Right ventricle myocardium superior (tissue), 1 donor: Measurements from ENCODE around the gene DDI1. TPM values are rescaled to one million over a fixed set of nuclear protein-coding genes. Genes with fewer than 3 reads are reported as not detected.

Experiments used
- ATAC-seq: fragments of 200-7000 bp; cut with Tn5 transposase; one replicate; pipeline ENCODE4 v1.9.1; 2020; ENCODE audit warnings: mild to moderate bottlenecking; ENCODE audit not compliant: poor library complexity
- DNase-seq: peaks from one replicate; pipeline ENCODE4 v3.0.0-alpha.2; 2020
- intact Hi-C: fragments of 100-400 bp; cut with DNase I; formaldehyde crosslinking; loops from one replicate; pipeline ENCODE4 v1.11.2; 2022
- long read RNA-seq: library from polyadenylated mRNA; unstranded; transcript quantifications from one replicate; pipeline ENCODE4 v2.0.0, GENCODE V29; 2021
- total RNA-seq: library from RNA; stranded (reverse); fragmentation: NEBNext Ultra II Directional; extraction: Animal tissue kit (Norgen Biotek cat#: 25700); gene quantifications from one replicate; pipeline ENCODE4 v1.2.1, GENCODE V29; 2021
- donor health status: DM: no; HTN: yes; CAD: no; lungs with severe emphysema.

DDI1 gene
- not detected for total RNA-seq
- long read RNA-seq = 0 reads

DNA sequence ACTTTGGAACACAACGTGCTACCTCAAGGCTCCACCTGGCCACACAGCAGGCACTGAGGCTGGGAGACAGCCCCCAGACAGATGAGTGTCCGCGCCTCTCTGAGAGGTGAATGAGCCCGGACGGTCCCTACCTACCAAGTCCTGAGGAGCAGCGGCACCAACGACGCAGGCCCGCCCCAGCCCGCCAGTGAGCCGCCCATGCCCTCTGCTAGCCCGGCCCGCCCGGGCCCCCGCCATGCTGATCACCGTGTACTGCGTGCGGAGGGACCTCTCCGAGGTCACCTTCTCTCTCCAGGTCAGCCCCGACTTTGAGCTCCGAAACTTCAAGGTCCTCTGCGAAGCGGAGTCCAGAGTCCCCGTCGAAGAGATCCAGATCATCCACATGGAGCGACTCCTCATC lies at the start of gene DDI1:
DDI1 (plus strand) TSS at position 53 of the 400 bp plus-strand sequence; CDS start at position 236, 183 bp downstream.
- intact Hi-C loops = no loop called here
- no peak for DNase-seq
- ATAC-seq = no peak

DNA sequence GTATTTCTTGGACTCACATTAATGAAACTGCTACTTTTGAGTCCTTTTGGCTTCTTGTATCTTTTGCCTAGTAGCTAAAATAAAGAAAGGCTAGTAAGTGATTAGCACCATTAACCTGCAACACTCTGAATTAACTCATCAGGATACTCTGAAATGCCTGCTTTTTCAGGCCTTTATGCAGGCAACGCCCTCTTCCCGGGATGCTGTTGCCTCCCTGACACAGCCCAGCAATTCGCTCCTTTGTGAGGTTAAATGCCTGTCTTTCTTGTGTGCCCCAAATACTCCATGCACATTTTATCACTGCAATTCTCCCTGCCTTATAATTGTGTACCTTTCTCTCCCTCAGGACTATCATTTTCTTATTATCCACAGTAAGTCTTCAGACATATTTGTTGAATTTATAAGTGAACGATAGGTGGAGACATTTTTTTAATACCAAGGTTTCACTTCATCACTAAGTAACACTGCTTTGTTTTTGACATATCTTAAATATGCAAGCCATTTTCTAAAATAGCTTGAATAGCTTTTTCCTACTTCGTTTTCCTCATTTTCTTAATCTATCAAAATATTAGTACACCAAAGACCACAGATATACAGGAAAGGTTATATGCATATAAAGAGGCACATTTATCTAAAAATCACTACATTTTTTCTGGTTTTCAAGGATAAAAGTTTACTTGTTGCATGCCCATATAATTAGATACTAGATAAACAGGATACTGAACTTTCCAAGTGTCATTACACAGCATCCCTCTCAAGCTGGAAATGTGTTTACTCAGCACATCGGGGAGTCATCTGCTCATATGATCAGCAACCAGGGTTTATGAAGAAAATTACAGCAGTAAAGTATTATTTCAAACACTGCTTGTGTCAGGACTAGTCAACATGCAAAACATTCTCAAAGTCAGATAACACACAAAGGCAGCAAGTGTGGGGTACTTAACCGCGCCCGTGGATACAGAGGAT lies 48.5 kb upstream of the DDI1 start:
- DNase-seq (no peak), ATAC-seq (no peak)
- intact Hi-C loops = no loop called here

- intact Hi-C loops = no loop called here
- no peak for ATAC-seq
These were observed 47.9 kb upstream of the DDI1 start for GRCh38 chr11:103988595-103988969.

GRCh38 chr11:103993507-103993906 lies 42.9 kb upstream of the DDI1 start:
- no peak for ATAC-seq
- intact Hi-C loops = no loop called here
- DNase-seq = no peak

More at GRCh38 chr11:103988595-103988969, 47.9 kb upstream of the DDI1 start:
- no peak for DNase-seq

GRCh38 chr11:103994094-103994493 lies 42.3 kb upstream of the DDI1 start:
- ATAC-seq (no peak), DNase-seq (no peak)
- intact Hi-C loops = no loop called here

- DNase-seq (no peak), ATAC-seq (no peak)
- intact Hi-C loops = no loop called here
These were observed 41.9 kb upstream of the DDI1 start for GRCh38 chr11:103994518-103994917.

- DNase-seq (no peak), ATAC-seq (no peak)
- intact Hi-C loops = no loop called here
These were observed 40.5 kb upstream of the DDI1 start for GRCh38 chr11:103995896-103996295.

GRCh38 chr11:103997082-103997481 lies 39.4 kb upstream of the DDI1 start:
- intact Hi-C loops = no loop called here
- no peak for DNase-seq
- ATAC-seq = no peak

- intact Hi-C loops = no loop called here
- DNase-seq = no peak
- ATAC-seq = no peak
These were observed 37.5 kb upstream of the DDI1 start for GRCh38 chr11:103998826-103999508.

- no peak for DNase-seq
- no peak for ATAC-seq
These were observed 35.6 kb upstream of the DDI1 start for GRCh38 chr11:104000798-104001197.

GRCh38 chr11:104001561-104002056 lies 34.8 kb upstream of the DDI1 start:
- intact Hi-C loops = no loop called here
- no peak for ATAC-seq

More at GRCh38 chr11:104000798-104001197, 35.6 kb upstream of the DDI1 start:
- intact Hi-C loops = no loop called here

DNA sequence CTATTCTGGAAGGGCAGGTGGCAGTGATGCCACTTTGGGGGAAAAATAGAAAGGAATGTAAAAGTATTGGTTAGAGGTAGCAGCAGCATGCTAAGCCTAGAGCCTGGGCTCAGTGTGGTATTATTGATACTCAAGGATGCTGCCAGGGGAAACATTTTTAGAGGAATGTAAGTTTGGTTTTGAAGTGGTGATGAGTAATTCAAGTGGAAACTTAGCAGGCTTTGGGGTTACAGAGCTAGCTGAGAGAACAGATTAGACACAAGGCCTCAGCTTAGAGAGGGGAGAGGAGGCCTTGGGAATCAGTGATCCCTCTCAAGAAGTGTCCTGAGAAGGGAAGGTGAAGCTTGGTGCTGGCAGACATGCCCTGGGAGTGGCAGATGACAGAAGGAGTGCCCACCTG lies 32.9 kb upstream of the DDI1 start:
- DNase-seq (no peak), ATAC-seq (no peak)
- intact Hi-C loops = no loop called here

More at GRCh38 chr11:104001561-104002056, 34.8 kb upstream of the DDI1 start:
- DNase-seq = no peak

- ATAC-seq (no peak), DNase-seq (no peak)
- intact Hi-C loops = no loop called here
These were observed 31.1 kb upstream of the DDI1 start for GRCh38 chr11:104005234-104005855.

DNA sequence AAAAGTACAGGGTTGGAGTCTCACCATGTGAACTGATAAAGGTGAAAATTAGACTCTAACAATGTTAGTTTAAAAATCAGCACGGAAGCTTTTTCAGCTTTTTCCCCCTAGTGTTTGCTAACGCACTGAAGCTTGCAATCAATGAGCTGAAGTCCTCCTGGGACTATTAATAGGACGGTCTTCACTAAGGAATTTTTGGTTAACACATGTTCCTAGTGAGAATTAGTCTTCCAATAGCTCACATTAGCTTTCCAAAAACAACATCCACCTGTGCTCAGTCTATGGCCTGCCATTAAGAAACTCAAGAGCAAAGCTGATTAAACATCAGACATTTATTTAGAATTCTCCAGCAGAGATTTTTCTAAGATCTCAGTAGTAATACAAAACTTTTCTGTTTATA lies 26.7 kb upstream of the DDI1 start:
- intact Hi-C loops = no loop called here
- no peak for ATAC-seq
- DNase-seq = no peak

DNA sequence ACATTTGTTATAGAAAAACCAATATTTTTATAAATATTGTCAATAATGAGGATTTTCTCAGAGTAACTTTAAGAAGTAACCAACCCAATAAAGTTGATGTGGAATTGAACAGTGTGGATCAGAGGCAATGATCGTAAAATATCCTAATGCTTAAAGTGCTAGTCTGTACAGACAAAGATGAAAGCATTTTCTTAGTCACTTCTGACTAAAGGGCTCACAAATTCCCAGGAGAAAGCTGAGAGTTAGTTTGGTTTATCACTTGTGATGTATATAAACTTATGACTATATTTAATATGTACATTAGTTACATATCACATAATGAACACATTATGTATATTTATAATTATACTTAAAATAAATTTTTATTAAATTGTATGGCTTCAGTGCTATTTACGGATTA lies 25.4 kb upstream of the DDI1 start:
- no peak for ATAC-seq
- intact Hi-C loops = no loop called here
- DNase-seq = no peak

- ATAC-seq (no peak), DNase-seq (no peak)
- intact Hi-C loops = no loop called here
These were observed 20.6 kb upstream of the DDI1 start for GRCh38 chr11:104015649-104016415.

- DNase-seq = no peak
- ATAC-seq = no peak
- intact Hi-C loops = no loop called here
These were observed 11.9 kb upstream of the DDI1 start for GRCh38 chr11:104024572-104024971.

- DNase-seq (no peak), ATAC-seq (no peak)
- intact Hi-C loops = no loop called here
These were observed 7.8 kb upstream of the DDI1 start for GRCh38 chr11:104028476-104029263.
